ENCODE results near the gene ZBBX. TPM values are rescaled to one million over a fixed set of nuclear protein-coding genes. Genes with fewer than 3 reads are reported as not detected.

Gene ZBBX
- total RNA-seq, 1 donor, result not detected

- H3K4me3 ChIP-seq (ENCODE audit: low read depth, low read length), result no peak overlapping the region
- DNase-seq (ENCODE audit: low read depth), result no peak
- TF ChIP-seq CTCF (IDR thresholded peaks at IDR 0.05; ENCODE audit: insufficient read depth, low read length), result no peak
Measured at GRCh38 chr3:167394003-167394402, 13.9 kb upstream of the ZBBX start.

DNA sequence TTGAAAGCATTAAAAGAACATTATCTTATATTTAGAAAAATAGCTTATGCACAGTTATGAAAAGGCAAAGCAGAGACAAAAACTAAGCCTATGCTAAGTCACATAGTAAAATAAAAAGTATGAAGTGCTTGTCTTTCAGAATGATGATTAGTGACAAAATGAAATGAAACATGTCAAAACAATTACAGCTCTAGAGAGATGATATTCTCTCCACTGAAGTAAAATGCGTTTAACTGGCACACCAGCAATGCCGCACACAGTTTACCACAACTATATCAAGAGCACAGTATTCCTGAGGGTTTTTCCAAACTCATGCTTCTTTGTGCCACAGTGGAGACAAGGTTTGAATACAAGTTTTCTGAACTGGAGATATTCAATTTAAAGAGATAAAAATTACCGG is 2.1 kb upstream of the ZBBX start:
- TF ChIP-seq CTCF (IDR thresholded peaks at IDR 0.05; ENCODE audit: insufficient read depth, low read length), result no peak
- no peak for DNase-seq (ENCODE audit: low read depth)
- no peak overlapping the region for H3K4me3 ChIP-seq (ENCODE audit: low read depth, low read length)

DNA sequence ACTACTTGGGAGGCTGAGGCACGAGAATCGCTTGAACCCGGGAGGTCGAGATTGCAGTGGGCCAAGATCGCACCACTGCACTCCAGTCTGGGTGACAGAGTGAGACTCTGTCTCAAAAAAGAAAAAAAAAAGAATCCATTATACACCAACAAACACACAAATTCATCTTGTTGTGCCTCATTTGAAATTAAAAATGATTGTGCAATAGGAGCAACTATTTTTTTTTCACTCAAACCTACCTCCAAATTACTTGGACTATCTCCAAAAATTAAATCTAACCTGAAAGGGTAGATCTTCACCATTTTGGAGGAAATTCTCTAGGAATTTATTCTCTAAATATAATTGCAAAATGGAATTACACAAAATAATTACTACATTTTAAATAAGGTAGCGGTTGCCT is 4.6 kb downstream of the ZBBX start:
- no peak overlapping the region for H3K4me3 ChIP-seq (ENCODE audit: low read depth, low read length)
- TF ChIP-seq CTCF (IDR thresholded peaks at IDR 0.05; ENCODE audit: insufficient read depth, low read length), result no peak
- no peak for DNase-seq (ENCODE audit: low read depth)

- no peak for DNase-seq (ENCODE audit: low read depth)
- H3K4me3 ChIP-seq (ENCODE audit: low read depth, low read length), result no peak overlapping the region
- TF ChIP-seq CTCF (IDR thresholded peaks at IDR 0.05; ENCODE audit: insufficient read depth, low read length), result no peak
Measured at GRCh38 chr3:167372138-167372537, 8.0 kb downstream of the ZBBX start.

DNA sequence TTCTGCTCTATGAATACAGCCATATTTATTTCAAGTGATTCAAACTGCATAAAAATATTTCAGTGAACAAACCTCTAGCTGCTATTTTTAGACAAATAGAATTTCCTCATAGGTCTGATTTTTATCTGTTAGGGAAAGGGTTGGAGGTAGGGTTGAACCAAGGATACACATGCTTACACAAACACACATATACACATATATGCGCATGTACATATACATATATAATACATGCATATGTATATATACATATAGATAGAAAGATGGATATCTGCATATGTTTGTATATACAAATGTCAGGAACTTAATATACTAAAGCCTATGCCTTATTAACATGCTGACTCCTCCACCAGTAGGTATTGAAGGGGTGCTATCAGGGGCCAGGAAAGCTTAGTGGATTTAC is 18.1 kb downstream of the ZBBX start:
- DNase-seq (ENCODE audit: low read depth), result no peak
- TF ChIP-seq CTCF (IDR thresholded peaks at IDR 0.05; ENCODE audit: insufficient read depth, low read length), result no peak
- H3K4me3 ChIP-seq (ENCODE audit: low read depth, low read length), result no peak overlapping the region

- no peak overlapping the region for H3K4me3 ChIP-seq (ENCODE audit: low read depth, low read length)
- no peak for TF ChIP-seq CTCF (IDR thresholded peaks at IDR 0.05; ENCODE audit: insufficient read depth, low read length)
- DNase-seq (ENCODE audit: low read depth), result no peak
Measured at GRCh38 chr3:167361306-167361705, 18.8 kb downstream of the ZBBX start.

- TF ChIP-seq CTCF (IDR thresholded peaks at IDR 0.05; ENCODE audit: insufficient read depth, low read length), result no peak
- no peak for DNase-seq (ENCODE audit: low read depth)
- no peak overlapping the region for H3K4me3 ChIP-seq (ENCODE audit: low read depth, low read length)
Measured at GRCh38 chr3:167355446-167355845, 24.7 kb downstream of the ZBBX start.
